Sciatic nerve (tissue), 2 donors: ENCODE data around the gene EEF1A1. TPM values are rescaled to one million over a fixed set of nuclear protein-coding genes. Genes with fewer than 3 reads are reported as not detected.
"Not testable (repeated sequence)": the region's sequence is repeated elsewhere in the genome, so short reads cannot be mapped to it uniquely, and the experiment has no call there.

Source experiments
- ATAC-seq: fragments of 200-7000 bp; cut with Tn5 transposase; one replicate; pipeline ENCODE4 v1.9.1; 2020; ENCODE audit warnings: mild to moderate bottlenecking, moderate library complexity
- DNase-seq: peaks from one replicate; pipeline ENCODE4 v3.0.0-alpha.2; 2020; ENCODE audit warnings: low spot score
- intact Hi-C: fragments of 100-400 bp; cut with DNase I; formaldehyde crosslinking; loops from one replicate; pipeline ENCODE4 v1.14.2; 2022
- total RNA-seq: library from RNA; stranded (reverse); fragmentation: NEBNext Ultra II Directional; extraction: Animal tissue kit (Norgen Biotek cat#: 25700); gene quantifications from one replicate; pipeline ENCODE4 v1.2.1, GENCODE V29; 2021
- donor health status: DM: no; HTN: no; CAD: no.
- donor health status: DM: no; HTN: no; CAD: no.

EEF1A1 gene
- total RNA-seq: 6,940 TPM

DNA sequence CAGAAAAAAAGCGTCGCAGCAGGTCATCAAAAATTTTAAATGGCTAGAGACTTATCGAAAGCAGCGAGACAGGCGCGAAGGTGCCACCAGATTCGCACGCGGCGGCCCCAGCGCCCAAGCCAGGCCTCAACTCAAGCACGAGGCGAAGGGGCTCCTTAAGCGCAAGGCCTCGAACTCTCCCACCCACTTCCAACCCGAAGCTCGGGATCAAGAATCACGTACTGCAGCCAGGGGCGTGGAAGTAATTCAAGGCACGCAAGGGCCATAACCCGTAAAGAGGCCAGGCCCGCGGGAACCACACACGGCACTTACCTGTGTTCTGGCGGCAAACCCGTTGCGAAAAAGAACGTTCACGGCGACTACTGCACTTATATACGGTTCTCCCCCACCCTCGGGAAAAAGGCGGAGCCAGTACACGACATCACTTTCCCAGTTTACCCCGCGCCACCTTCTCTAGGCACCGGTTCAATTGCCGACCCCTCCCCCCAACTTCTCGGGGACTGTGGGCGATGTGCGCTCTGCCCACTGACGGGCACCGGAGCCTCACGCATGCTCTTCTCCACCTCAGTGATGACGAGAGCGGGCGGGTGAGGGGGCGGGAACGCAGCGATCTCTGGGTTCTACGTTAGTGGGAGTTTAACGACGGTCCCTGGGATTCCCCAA lies at the start of gene EEF1A1:
Gene EEF1A1 (minus strand): TSS at position 345 of the 663 bp plus-strand sequence. CDS start 1,006 bp downstream, outside the sequence.
- intact Hi-C loops: loop anchor here (5.0 to 10.0 kb wide), 2 partner anchors 64 to 1204 kb away; no protein-coding TSS in a partner anchor
- peak; percentile 97 for ATAC-seq
- peak; percentile 100 for DNase-seq

DNA sequence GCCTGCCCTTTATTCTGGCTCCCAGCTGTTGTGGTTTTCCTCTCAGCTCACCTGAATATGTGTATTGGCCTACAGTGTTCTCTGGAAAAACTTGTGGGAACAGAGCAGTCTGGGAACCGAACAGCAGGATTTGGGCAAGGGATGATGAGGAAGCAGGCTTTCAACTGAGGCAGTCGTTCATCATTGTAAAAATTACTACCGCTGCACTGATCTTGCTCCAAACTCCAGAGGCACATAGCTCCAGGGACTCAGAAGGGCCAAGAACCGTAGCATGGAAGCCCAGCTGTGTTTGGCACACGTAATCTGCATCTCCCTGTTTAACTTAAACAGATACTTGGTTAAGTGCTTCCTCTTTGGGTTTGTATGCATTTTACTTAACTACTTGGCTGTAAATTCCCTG lies 48.3 kb upstream of the EEF1A1 start:
- DNase-seq (no peak), ATAC-seq (no peak)
- intact Hi-C loops: no loop called here

DNA sequence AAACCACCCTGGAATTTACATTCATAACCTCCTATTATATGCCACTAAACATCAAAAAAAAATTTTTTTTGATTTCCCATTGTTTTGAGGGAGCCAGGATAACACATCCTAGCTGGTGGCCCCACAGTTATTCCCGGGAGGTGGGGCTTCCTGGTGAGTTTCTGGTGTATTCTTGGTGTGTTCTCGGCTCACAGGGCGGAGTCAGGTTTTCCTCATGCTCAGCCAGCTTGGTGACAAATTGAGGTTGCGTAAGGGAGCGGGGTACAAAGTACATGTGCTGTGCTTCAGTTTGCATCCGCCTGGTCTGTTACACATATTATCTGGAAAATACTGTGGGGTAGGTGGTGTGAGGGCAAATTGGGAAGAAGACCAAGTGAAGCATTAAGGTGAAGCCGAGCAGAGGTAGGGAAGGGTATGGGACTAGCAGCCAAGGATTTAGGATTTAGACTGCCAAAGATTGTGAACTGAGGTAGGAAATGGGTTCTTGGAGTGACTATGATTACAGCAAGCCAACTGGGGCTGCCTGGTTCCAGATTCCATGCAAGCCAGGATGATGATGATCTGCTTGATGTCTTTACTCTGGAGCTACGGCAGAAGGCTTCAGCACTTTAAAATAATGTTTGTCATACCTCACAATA lies 46.2 kb upstream of the EEF1A1 start:
- ATAC-seq: peak; percentile 78
- DNase-seq: no peak
- intact Hi-C loops: no loop called here

DNA sequence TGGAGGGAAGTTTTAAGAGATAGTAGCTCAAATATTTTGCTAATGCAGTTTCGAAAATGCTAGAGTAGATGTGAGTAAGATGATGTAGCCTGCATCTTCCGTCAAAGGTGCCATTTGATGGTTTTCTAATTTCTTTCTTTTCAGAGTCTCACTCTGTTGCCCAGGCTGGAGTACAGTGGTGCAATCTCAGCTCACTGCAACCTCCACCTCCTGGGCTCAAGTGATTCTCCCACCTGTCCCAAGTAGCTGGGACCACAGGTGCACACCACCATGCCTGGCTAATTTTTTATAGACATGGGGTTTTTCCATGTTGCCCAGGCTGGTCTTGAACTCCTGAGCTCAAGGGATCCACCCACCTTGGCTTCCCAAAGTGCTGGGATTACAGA lies 45.6 kb upstream of the EEF1A1 start:
- ATAC-seq, intact Hi-C loops, DNase-seq: not testable (repeated sequence)

DNA sequence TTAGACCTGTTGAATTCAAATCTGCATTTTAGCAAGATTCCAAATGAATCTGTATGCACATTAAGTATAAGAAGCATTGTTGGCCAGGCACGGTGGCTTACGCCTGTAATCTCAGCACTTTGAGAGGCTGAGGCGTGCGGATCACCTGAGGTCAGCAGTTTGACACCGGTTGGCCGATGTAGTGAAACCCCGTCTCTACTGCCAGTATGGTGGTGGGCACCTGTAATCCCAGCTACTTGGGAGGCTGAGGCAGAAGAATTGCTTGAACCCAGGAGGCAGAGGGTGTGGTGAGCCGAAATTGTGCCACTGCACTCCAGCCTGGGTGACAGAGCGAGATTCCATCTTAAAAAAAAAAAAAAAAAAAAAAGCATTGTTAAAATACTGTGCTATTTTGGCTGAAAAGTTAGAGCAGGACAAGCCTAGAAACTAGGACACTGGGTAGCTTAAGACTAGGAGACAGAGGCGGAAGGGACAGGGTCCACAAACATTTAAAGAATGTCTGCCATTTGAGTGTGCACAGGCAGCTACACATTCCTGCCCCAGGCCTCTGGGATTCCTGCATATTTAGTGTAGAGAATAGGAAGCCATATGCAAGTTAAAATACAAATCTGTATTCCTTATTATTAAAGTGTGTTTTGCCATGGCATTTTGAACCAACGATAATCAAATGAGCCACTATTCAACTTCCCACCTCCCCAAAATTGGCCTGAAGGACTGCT lies 45.1 kb upstream of the EEF1A1 start:
- intact Hi-C loops: no loop called here
- DNase-seq: no peak
- no peak for ATAC-seq

DNA sequence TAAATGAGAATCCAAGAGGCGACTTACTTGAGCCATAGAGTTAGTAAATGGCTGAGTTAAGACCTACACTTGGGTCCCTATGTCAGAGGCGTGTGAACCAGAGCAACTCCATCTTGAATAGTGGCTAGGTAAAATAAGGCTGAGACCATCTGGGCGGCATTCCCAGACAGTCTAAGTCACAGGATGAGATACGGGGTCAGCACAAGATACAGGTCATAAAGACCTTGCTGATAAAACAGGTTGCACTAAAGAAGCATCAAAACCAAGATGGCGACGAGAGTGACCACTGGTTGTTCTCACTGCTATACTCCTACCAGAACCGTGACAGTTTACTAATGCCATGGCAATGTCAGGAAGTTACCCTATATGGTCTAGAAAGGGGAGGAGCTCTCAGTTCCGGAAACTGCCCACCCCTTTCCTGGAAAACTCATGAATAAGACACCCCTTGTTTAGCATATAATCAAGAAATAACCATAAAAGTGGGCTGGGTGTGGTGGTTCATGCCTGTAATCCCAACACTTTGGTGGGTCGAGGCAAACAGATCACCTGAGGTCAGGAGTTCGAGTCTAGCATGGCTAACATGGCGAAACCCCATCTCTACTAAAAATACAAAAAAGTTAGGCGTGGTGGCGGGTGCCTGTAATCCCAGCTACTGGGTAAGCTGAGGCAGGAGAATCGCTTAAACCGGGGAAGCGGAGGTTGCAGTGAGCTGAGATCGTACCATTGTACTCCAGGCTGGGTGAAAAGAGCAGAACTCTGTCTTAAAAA lies 43.9 kb upstream of the EEF1A1 start:
- intact Hi-C loops: no loop called here
- DNase-seq: no peak
- no peak for ATAC-seq

DNA sequence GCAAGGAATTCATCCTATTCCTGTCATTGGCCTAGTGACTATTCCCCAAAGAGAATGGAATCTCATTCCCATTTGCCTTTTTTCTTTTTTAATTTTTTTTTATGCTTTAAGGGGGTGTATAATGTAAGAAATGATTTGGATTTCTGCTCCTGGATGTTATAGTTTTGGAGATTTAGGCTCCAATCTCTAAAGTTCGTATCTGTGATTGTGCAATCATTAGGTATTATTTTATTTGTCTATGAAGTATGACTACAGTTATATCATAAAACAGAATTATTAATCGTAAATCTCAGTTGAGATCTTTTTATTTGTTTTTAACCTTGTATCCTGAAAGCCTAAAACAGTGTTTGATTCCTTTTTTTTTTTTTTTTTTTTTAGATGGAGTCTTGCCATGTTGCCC lies 41.7 kb upstream of the EEF1A1 start:
- DNase-seq: no peak
- ATAC-seq: no peak
- intact Hi-C loops: no loop called here

DNA sequence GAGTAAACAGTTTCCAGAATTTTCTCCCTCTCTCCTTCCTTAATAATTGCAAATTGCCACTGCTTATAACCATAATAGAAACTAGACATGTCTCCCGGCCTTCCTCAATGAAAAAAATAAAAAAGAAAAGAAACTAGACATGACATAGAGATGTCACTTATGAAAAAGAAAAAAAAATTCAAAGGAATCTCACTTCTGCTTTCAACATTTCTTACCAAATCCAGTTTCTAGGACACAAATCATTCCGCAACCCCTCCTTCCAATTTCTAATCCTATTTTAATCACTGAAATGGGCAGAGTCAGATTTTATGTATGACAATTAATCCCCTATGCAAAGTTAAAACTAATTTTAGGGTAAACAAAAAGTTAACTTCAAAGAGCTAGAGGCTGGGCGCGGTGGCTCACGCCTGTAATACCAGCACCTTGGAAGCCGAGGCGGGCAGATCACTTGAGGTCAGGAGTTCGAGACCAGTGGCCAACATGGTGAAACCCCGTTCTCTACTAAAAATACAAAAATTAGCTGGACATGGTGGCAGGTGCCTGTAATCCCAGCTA lies 40.1 kb upstream of the EEF1A1 start:
- no peak for ATAC-seq
- no peak for DNase-seq
- intact Hi-C loops: no loop called here

DNA sequence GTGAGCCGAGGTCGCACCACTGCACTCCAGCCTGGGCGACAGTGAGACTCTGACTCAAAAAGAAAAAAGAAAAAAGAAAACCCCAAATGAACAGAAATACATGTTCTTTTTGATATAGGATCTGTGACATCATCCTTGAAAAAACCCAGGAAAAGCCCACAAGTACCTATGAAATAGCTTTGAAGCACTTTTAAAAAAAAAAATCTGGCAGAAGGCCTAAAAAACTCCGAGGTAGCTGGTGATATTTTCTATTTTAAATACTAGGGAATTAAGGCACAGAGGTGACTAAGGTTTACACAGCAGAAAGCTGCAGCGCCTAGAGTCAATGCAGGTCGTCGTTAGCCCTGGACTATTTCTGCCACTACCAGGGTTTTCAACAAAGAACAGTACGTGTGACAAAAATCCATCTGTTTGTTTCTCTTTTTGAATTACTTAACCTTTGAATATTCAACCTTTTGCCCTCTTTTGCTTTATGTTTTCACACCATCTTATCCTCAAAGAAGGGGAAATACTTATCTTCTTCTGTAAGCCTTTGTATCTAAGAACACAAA lies 39.4 kb upstream of the EEF1A1 start:
- ATAC-seq (no peak), DNase-seq (no peak)
- intact Hi-C loops: no loop called here

DNA sequence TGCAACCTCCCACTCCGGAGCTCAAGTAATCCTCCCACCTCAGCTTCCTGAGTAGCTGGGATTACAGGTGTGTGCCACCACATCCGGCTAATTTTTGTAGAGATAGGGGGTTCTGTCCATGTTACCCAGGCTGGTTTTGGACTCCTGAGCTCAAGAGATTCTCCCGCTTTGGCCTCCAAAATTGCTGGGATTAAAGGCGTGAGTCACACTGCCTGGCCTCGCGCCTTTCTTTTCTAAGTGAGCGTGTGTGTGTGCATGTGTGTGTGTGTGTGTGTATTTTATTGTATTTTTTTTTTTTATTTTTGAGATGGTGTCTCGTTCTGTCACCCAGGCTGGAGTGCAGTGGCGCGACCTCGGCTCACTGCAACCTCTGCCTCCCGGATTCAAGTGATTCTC lies 38.6 kb upstream of the EEF1A1 start:
- DNase-seq, intact Hi-C loops, ATAC-seq: not testable (repeated sequence)

DNA sequence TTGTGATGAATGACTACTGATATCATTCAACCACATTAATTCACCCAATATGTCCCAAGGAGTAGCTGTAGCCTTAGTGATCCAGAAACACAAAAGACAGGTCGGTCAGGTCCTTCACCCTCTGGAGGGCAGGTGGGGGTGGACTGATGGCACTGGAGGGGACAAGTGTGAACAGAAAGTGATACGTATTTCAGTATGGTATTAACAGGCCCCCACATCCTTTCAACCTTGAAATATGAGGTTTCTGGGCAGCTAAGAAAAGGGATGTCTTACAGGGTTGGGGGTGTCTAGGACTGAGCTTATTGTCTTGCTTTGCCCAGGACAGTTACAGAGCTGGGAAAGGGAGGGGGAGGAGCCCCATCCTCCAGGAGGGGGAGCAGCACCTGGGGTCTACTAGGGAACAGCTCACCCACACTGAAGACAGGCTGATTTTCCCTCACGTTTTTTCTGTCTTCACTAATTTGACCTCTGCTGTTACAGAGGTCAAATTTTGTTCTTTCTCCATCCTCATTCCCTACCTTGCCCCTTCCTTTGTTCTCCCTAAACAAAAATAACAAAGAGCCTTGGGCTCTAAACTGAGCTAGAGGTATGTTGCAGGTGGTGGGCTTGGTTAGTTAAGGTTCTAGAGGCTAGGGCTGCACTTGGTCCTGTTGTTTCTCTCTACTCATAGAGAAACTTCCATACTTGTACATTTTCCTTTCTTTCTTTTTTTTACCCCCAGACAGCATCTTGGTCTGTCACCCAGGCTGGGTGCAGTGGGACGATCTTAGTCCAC lies 38.0 kb upstream of the EEF1A1 start:
- intact Hi-C loops: no loop called here
- no peak for DNase-seq
- no peak for ATAC-seq

DNA sequence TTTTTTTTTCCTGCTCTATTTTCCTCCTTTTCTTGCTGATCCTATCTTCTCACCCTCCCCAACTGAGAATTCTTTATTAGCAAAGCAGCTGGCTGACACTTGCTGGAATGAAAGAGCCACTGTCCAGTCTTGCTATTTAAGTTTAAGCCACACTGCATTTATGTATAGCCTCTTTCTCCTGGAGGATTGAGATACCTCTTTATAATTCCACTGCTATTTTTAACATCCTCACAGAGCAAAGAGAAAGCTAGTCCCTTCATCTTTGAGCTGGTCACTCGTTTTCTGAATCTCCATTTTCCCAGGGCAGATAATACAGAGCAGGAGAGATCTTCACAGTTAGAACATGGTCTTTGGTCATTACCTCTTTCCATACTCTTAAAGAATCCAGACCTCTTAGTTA lies 36.0 kb upstream of the EEF1A1 start:
- no peak for DNase-seq
- no peak for ATAC-seq
- intact Hi-C loops: no loop called here

DNA sequence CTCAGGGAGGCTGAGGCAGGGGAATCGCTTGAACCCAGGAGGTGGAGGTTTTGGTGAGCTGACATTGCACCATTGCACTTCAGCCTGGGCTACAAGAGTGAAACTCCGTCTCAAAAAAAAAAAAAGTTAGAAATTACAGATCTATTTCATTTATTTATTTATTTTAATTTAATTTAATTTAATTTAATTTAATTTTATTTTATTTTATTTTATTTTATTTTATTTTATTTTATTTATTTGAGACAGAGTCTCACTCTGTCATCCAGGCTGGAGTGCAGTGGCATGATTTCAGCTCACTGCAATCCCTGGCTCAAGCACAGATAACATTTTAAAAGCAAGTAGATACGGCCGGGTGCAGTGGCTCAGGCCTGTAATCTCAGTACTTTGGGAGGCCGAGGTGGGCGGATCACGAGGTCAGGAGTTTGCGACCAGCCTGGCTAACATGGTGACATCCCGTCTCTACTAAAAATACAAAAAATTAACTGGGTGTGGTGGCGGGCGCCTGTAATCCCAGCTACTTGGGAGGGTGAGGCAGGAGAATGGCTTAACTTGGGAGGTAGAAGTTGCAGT lies 34.6 kb upstream of the EEF1A1 start:
- intact Hi-C loops, DNase-seq, ATAC-seq: not testable (repeated sequence)

DNA sequence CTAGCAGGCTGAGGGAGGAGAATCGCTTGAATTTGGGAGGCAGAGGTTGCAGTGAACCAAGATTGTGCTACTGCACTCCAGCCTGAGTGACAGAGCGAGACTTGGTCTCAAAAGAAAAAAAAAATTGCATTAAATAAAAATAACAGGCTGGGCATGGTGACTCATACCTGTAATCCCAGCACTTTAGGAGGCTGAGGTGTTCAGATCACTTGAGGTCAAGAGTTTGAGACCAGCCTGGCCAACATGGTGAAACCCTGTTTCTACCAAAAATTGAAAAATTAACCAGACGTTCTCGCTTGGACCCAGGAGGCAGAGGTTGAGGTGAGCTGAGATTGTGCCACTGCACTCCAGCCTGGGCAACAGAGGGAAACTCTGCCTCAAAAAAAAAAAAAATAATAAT lies 30.3 kb upstream of the EEF1A1 start:
- ATAC-seq, intact Hi-C loops, DNase-seq: not testable (repeated sequence)

DNA sequence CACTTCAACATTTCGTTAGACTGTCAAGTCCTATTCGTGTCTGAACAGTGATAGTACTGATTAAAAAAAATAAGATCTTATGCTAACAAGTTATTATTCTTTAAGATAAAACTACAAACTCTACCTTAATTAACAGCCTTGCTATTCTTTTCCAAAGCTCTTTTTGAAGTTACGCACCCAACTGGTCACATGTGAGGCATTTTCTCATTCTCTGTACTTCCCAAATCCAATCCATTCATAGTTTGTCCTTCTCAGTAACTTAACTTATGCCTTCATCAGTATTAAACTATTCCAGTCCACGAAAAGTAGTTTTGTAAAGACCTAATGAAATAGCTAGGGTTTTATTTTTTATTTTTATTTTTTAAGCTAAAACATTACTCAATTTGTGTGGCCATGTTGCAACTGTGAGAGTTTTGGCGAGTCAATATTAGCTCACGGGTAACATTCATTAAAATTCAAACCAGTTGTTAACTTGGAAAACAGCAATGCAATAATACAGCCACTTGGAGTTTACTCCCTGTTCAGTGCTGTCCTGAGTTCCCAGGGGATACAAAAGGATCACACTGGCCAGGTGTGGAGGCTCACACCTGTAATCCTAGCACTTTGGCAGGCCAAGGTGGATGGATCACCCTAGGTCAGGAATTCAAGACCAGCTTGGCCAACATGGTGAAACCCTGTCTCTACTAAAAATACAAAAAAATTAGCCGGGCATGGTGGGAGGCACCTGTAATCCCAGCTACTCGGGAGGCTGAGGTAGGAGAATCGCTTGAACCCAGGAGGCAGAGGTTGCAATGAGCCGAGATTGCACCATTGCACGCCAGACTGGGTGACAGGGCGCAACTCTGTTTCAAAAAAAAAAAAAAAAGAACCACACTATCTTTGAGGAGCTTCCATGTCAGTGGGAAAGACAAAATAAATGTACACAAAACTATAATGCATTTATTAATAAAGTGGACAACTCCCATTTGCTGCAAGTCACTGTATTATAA lies 27.9 kb upstream of the EEF1A1 start:
- peak; percentile 28 for DNase-seq
- intact Hi-C loops: no loop called here
- no peak for ATAC-seq

DNA sequence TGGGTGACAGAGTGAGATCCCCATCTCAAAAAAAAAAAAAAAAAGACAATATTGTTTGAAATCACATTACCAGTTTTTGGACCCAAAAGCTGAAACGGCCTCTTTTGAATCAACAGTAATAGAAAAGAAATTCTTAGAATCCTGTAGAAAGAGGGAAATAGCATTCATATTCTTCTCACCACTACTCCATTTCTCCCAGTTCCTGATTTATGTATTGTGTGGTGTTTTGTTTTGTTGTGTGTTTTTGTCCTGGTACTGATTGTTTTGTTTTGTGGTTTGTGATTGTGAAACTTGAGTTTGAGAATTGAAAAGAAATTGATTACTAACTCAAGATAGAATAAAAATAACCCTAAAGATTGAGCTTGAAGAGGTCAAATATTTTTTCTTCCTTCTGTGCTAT lies 26.2 kb upstream of the EEF1A1 start:
- intact Hi-C loops: no loop called here
- DNase-seq: no peak
- ATAC-seq: no peak

DNA sequence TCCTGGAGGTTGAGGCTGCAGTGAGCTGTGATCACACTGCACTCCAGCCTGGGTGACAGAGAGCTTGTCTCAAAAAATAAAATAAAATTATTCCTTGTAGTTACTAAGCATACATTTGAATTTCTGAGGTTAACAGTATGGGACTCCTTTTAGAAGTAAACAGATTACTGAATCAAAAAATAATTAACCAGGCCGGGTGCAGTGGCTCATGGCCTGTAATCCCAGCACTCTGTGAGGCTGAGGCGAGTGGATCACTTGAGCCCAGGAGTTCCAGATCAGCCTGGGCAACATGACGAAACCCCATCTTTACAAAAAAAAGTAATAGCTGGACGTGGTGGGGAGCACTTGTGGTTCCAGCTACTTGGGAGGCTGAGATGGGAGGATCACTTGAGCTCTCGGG lies 22.1 kb upstream of the EEF1A1 start:
- intact Hi-C loops: no loop called here
- ATAC-seq (no peak), DNase-seq (no peak)
